SK-N-SH (cell line): ENCODE data around the gene KCNJ3.

Source experiments
- CTCF ChIP-seq: fragments of 200-600 bp; sonication (generic); IDR thresholded peaks from 2 replicates; pipeline ENCODE4 v1.6.1; 2017; ENCODE audit warnings: antibody characterized with exemption, mild to moderate bottlenecking, moderate library complexity
- EP300 ChIP-seq, 2 experiments: IDR thresholded peaks; 2 replicates each; pipeline versions ENCODE4 v1.4.0 to v1.6.1; 2012; ENCODE audit warnings: borderline replicate concordance in 1 of 2, low read depth in 1 of 2, low read length in 1 of 2
- FOXM1 ChIP-seq: IDR thresholded peaks from 2 replicates; pipeline ENCODE4 v1.4.0; 2012; ENCODE audit warnings: low read depth, mild to moderate bottlenecking
- MEF2A ChIP-seq: IDR thresholded peaks from 2 replicates; pipeline ENCODE4 v1.4.0; 2012; ENCODE audit warnings: low read depth, borderline replicate concordance
- MXI1 ChIP-seq: IDR thresholded peaks from 2 replicates; pipeline ENCODE4 v1.6.1; 2012; ENCODE audit warnings: mild to moderate bottlenecking, low read depth, low read length, improper control_type of control experiment
- NRF1 ChIP-seq: IDR thresholded peaks from 2 replicates; pipeline ENCODE4 v1.6.1; 2012; ENCODE audit warnings: low read depth, mild to moderate bottlenecking, low read length
- POLR2AphosphoS5 ChIP-seq: IDR thresholded peaks from 2 replicates; pipeline ENCODE4 v1.6.1; 2012; ENCODE audit warnings: low read depth, low read length
- REST ChIP-seq: IDR thresholded peaks from 2 replicates; pipeline ENCODE4 v1.6.1; 2012; ENCODE audit warnings: mild to moderate bottlenecking, low read depth, low read length, moderate library complexity
- SMC3 ChIP-seq: IDR thresholded peaks from 2 replicates; pipeline ENCODE4 v1.6.1; 2012; ENCODE audit warnings: low read depth, low read length, improper control_type of control experiment
- TAF1 ChIP-seq: IDR thresholded peaks from 2 replicates; pipeline ENCODE4 v1.6.1; 2012; ENCODE audit warnings: low read depth, mild to moderate bottlenecking, low read length, moderate library complexity, borderline replicate concordance
- TEAD4 ChIP-seq: IDR thresholded peaks from 2 replicates; pipeline ENCODE4 v1.4.0; 2012; ENCODE audit warnings: mild to moderate bottlenecking, borderline replicate concordance; ENCODE audit not compliant: insufficient read depth
- TF ChIP-seq, protein P1 (sequence below): fragments of 150-350 bp; IDR thresholded peaks from 2 replicates; pipeline ENCODE4 v1.6.1; 2016; ENCODE audit warnings: mild to moderate bottlenecking, low read depth, low read length
- TF ChIP-seq, protein P2 (sequence below): IDR thresholded peaks from 2 replicates; pipeline ENCODE4 v1.4.0; 2012; ENCODE audit warnings: low read depth, borderline replicate concordance

DNA sequence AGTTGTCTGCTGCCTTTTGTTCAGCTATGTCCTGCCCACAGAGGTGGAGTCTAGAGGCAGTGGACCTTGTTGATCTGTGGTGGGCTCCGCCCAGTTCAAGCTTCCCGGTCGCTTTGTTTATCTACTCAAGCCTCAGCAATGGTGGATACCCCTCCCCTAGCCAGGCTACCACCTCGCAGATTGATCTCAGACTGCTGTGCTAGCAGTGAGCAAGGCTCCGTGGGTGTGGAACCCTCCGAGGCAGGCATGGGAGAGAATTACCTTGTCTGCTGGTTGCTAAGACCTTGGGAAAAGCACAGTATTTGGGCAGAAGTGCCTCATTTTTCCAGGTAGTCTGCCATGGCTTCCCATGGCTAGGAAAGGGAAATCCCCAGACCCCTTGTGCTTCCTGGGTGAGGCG is 146.0 kb downstream of the KCNJ3 start:
- TF ChIP-seq MEF2A (no peak), SMC3 (no peak), REST (no peak), CTCF (no peak), POLR2AphosphoS5 (no peak), MXI1 (no peak), FOXM1 (no peak), TEAD4 (no peak), TAF1 (no peak), EP300 (IDR thresholded peaks at IDR 0.05; ENCODE audit: borderline replicate concordance in 1 of 2, low read depth in 1 of 2, low read length in 1 of 2) (no peak), NRF1 (no peak)
- TF ChIP-seq, protein P1, sequence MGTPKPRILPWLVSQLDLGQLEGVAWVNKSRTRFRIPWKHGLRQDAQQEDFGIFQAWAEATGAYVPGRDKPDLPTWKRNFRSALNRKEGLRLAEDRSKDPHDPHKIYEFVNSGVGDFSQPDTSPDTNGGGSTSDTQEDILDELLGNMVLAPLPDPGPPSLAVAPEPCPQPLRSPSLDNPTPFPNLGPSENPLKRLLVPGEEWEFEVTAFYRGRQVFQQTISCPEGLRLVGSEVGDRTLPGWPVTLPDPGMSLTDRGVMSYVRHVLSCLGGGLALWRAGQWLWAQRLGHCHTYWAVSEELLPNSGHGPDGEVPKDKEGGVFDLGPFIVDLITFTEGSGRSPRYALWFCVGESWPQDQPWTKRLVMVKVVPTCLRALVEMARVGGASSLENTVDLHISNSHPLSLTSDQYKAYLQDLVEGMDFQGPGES = no peak
- TF ChIP-seq, protein P2, sequence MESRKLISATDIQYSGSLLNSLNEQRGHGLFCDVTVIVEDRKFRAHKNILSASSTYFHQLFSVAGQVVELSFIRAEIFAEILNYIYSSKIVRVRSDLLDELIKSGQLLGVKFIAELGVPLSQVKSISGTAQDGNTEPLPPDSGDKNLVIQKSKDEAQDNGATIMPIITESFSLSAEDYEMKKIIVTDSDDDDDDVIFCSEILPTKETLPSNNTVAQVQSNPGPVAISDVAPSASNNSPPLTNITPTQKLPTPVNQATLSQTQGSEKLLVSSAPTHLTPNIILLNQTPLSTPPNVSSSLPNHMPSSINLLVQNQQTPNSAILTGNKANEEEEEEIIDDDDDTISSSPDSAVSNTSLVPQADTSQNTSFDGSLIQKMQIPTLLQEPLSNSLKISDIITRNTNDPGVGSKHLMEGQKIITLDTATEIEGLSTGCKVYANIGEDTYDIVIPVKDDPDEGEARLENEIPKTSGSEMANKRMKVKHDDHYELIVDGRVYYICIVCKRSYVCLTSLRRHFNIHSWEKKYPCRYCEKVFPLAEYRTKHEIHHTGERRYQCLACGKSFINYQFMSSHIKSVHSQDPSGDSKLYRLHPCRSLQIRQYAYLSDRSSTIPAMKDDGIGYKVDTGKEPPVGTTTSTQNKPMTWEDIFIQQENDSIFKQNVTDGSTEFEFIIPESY = no peak
